Hematopoietic multipotent progenitor cell treated with erythropoietin and hydrocortisone succinate and interleukin-3 and kit ligand, for 8 days (in vitro differentiated cells): ENCODE measurements around the gene RUNX2.

Experiments used
- DNase-seq: peaks from one replicate; pipeline ENCODE4 v3.0.0-alpha.2; 2015

The RUNX2 gene

DNA sequence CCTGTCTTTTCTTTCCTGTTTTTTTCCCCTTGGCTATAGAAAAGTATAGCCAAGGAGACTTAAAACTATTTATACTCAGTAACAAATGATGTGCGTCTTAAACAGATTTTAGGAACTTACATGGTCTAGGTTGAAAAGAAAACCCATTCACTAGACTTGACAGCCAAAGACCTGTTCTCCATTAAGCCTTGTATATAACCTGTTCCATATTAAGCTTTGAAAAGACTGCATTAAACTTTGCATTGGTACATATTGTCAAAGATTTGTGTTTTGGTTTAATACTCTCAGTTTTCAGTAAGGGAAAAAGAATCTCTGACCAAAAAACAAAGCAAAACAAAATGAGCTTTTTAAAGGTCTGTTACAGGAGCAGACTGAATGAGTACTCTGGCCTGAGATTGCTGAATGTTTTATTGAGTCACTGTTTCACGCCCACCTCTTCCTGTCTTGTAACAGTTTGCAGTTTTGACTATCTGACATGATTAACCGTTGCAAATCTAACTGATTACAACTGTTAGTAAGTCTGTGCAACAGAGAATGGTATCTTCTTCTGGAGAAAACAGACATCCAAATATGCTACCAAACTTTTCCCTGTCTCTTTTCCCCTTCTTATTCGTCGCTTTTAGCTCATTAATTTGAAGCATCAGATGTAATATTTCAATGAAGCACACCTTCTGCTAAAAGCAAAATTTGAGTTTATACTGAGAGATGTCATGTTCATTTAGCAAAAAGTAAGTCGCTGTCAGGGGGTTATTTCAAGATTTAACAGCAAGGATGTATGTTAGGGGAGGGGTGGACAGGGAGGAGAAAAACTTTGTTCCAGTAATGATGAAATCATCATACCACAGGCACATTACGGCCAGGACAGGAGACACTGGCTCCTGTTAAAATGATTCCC, 108.7 kb downstream of the RUNX2 start:
- DNase-seq = peak; percentile 56

DNA sequence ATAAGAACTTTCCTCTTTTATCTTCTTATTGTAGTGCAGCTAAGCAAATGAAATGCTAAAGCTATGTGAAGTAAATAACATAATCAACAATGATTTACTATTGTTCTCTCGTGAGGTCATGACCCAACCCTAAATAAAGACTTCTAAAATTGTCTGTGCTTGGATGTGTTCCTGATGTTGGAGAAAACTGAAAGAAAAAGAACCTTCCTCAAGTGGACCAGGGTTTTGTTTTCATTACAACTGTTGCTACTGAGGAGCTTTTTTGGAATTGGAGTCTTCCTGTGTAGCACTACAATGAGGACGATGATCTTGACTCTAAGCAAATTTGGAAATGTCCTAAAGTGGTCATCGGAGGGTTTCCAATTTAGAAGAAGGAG, 109.3 kb downstream of the RUNX2 start:
- DNase-seq = no peak

DNA sequence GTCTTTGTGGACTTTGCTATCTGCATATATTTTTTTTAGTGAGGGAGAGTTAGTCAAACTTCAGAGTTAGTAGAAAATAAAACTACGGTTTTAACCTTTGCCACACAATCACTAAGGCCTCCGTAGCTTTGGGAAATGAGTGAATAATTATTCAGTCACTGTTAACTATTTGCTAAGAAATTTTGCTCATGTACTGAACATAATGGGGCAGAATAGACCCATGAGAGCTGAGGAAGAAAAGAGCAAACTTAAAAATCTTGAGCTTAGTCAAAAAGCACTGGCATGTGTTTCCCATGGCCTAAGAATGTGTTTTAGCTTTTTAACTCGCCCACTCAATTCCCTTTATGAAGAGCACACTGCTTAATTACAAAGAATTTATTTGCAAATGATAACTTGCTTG, 110.0 kb downstream of the RUNX2 start:
- DNase-seq = no peak

DNA sequence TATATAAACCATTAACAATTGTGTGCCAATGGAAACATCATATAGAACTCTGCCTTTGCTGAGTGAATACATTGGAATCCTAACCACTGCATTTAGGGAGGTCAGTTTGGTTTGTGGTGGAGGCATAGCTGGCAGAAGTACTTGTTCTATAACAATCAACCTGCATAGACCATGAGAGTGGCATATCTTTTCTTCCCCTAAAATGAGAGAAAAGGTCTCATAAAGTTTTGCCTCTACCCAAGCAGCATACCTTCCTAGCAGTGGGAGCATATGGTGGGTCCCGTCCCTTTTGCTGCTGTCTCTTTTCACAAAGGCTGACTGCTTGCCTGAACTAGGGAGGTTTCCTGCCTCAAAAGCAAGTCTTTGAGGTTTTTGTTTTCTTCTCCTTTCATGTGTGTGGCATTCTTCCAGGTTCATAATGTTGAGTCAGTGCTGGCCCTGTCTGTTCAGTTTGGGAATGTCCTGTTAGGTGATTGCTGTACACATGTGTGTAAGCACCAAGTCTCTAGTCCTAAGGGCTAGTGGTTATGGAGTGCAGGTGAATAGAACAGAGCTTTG, 110.8 kb downstream of the RUNX2 start:
- no peak for DNase-seq

DNA sequence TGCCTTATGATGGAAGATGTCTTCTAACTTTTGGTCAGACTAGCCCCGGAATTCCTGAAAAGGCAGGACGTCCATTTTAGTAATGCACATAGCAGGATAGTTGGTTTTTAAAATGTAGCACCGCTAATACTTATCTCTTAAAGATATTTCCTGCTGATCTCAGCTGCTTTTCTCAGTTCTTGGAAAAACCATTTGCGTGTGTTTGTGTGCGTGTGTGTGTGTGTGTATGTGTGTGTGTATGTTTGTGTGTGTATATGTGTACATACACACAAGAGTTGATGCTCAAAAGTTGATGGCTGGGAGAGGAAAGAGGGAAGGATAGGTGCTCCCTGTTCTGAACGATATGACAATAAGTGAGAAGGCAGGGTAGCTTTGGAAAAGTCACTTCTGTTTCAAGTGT, 111.3 kb downstream of the RUNX2 start:
- no peak for DNase-seq

DNA sequence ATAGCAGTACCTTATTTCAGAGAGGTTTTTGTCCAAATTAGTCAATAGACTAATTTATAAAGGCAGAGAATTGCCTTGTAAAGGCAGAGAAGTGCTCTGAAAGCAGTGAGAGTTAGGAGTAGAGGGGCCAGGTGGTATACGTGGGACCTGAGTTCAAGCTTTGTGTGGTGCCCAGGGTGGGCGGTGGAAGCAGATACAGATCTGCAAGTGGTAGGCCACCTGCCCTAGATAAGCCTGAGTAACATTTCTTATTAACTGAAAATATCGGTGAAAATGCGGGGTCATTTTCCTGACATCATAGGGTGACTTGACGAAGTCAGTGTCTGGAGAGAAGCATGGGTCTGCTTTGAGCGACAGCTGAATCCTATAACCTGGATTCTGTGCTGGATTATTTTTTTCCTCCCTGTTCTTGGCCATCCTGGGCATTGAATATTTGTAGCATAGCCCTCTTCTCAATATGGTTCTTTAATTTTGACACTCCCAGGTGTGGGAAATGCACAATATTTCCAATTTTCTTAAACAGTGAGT, 111.8 kb downstream of the RUNX2 start:
- DNase-seq = no peak

DNA sequence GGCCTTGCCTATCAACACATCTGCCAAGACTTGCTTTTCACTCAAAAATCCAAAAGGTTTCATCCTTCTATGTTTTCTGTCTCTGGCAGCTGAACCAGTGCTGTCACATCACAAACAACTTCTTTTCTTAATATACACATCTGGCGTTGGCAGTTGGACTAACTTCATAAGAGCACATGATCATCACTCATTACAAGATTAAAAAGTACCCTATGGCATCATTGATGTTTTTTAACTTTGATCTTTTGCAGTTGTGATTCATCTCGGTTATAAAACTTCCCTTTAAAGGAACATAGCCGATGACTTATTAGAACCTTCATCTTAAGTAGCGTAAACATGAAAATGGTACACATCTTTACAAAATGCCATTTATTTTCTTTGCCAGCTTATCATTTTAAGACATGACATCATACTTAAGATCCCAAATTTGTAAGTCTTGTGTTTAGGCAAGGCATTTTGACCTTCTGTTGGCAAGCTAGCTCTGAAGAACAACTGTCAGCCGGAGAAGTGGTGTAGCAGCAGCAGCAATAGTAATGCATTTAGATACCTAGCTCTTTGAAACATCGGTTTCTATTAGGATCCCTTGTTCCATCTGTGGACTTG, 113.8 kb downstream of the RUNX2 start:
- DNase-seq = no peak

DNA sequence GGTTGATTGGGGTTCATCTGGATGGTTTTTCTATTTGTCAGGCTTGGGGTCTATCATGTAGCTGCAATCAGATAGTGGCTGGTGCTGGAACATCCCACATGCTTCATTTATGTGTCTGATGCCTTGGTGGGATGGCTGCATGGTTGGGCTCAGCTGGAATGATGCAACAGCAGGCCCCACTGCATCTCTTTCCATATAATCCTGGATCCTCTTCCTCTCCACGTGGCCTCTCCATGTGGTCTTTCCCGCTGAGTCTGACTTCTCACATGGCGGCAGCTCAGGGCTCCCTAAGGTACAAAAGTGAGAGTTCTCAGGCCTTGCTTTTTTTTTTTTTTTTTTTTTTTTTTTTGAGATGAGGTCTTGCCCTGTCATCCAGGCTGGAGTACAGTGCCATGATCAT, 114.6 kb downstream of the RUNX2 start:
- DNase-seq = no peak

DNA sequence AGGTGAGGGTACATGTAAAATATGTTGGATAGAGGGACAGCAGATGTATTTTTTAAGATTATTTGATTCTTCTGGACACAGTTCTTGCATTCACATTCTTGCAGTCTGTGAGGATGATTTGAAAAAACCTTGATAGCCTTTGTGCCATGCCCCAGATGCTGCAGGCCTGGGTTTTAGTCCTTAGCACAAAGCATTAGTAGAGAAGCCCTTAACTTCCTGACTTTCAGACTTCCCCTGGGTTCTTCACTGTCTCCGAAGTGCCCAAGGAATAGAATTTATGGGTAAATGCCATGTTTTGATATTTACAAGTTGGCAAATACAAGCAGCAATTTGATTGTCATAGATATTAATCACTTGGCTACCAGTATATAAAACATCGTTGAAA, 117.2 kb downstream of the RUNX2 start:
- no peak for DNase-seq

DNA sequence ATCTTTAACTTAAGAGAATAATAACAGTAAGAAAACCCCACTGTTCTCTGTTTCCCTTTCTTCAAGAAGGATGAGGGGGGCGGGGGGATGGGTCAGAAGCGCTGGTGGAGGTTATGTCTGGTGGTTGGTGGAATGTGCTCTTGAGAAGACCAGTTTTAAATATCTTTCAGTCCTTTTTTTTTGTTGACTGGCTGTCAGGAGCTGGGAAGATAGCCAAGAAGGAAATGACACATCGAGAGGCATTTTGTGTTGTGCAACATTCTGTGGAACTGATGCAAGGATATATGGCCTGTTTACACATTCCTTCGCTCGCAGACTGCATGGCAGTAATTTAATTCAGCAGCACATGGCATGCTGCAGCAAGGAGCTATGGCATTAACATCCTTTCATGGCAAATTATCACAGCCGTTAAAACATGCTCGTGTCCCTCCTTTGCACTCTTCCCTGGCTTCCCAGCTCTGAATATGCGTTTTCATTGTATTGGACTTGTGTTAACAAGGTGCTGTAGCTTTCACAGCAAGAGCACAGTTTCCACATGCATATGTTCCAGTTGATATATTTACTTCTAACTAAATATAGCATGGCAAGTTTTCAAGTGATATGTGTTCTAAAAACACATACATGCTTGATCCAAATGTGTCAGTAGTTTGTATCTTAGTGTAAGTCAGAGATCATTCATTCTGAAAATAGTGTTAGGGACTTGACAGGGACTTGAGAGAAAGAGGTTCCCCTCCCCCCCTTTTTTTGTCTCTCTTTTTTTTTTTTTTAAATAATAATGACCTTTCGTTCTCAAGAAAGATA, 117.8 kb downstream of the RUNX2 start:
- DNase-seq = peak; percentile 87

DNA sequence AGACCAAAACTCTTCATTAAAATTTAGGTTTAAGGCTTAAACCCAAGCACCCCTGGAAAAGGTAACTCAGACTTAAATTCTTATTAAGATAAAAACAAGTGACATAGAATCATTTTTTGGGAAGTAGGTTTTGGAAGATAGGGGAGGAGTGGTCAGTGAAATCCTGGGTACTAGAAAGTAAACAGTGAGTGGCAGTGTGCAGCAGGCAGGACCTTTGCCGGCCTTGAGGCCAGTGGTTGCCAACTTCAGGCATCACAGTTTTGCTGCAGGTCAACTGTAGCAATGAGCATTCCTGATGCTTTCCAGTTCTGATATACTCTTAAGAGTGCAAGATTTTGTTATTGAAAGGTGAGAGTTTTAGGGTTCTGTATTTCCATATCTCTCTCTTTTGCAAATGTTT, 118.9 kb downstream of the RUNX2 start:
- no peak for DNase-seq

DNA sequence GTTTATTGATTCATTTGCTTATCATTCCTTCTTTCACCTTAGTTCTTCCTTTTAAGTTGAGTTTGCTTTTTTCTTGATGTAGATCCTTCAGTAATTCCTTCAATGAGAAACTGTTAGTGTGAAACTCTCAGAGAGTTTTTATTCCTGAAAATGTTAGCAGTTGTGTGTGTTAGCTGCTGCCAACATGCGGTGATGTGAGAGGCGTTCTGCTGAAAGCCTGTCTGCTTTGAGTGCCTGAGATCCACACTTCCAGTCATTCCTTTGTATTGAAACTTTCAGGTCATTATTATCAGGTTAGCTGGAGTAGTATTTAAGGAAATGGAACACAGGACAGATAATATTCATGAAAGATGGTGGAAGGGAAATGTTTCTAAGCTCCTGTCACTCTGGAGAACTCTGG, 119.6 kb downstream of the RUNX2 start:
- DNase-seq = no peak

DNA sequence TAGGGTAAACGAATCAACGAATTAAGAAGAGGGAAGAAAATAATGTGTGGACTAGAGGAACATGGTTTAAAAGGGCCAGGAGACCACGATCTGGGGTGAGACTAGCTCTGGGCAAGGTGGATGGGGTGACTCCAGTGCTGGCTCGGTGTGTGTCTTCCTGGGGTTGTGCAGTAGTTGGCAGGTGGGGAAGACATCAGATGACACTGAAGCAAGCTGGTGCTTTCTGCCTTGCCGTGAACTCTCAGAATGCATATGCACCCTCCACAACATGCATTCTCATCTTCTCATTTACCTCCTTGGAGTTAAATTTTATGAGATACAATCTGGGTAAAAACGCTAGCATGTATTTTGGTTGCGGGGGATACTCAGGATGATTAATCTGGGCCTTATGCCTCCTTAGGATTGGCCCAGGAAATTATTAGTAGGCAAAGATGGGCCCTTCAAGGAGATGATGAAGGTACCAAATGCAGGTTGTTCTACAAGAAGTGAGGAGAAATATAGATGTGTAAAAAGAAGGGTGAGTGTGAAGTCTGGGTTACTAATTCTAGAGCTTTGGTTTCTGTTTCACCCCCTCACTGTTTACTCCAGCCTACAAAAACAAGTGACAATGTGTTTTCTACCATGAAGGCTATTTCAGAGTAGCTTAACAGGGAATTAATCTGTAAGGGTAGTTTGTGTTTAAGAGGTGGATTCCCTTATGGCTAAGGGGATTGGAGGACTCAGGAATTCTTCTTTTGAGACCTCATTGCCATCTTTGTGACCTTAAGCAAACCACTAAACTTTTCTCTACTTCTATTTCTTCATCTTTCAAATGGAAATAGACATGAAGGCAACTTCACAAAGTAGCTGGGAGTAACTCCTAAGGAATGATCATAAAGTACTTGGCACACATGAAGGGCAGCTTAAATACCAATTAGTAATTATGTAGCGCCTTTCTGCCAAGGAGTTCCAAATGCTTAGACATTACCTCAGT, 120.6 kb downstream of the RUNX2 start:
- no peak for DNase-seq

DNA sequence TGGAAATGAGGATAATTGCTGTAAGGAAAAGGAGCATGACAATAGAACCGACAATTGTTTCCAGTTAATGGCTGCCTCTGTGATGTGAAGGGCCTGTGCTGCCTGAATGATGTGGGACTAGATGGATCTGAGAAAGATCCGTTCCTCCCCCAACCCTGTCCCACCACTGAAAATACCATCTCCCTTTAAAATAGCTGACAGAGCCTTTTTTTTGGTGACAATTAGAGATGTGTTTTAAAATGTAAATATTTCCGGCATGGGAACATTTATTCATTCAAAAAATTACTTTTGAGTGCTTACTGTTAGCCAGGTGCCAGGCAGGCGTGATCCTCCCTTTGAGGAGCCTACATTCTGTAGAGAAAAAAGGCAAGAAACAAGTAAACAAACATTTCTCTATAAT, 122.0 kb downstream of the RUNX2 start:
- DNase-seq = no peak

DNA sequence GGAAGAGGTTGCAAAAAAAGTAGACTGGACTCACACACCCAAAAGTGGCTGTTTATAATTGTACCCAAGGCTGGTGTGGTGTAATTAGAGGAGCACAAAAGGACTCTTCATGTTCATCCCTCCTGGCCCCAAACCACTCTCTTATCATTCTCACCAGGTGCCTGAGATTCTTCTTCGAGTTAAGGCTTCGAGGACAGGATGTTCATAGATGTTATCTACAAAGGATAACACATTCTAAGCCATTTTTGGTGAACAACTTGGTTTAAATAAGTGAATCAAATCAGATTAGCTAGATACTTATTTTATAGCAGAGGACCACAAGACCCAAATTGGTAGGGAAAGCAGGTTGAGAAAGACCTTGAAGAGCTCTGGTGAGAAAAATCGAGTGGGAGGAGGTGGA, 122.7 kb downstream of the RUNX2 start:
- DNase-seq = no peak

DNA sequence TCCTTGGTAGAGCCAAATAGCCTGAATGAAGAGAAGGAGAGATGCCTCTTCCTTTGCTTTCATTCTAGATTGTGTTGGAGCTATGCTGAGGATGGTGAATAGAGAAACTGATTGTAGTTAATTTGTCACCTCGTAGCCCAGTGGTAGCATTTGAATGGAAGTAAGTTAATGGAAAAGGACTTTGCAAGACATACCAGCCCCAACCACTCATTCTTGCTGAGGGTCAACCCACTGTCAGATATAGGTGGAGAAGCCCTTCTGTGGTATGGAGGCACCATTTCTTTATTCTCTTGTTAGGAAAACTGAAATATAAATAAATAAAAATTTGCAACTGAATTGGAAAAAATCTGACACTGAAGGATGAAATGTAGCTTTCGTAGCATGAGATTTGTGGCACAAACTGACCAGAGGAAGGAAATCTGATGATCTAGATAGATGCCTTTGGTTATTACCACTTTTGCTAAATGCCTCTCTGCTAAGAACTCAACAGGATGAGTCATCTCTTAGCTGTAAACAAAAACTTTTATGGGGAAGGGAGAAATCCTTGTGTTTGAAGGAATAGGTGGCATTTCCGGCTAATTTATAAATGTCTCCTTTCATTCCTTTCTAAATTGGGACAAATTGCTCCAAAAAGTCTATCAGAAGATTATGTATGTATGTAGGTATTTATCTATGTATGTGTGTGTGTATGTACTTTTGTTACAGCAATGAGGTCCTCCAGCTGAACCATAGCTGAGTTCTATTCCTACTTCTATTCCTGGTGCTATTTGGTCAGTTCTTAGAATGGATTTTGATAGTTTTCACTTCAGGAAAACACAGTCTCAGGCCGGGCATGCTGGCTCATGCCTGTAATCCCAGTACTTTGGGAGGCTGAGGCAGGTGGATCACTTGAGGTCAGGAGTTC, 126.1 kb downstream of the RUNX2 start:
- DNase-seq = no peak

DNA sequence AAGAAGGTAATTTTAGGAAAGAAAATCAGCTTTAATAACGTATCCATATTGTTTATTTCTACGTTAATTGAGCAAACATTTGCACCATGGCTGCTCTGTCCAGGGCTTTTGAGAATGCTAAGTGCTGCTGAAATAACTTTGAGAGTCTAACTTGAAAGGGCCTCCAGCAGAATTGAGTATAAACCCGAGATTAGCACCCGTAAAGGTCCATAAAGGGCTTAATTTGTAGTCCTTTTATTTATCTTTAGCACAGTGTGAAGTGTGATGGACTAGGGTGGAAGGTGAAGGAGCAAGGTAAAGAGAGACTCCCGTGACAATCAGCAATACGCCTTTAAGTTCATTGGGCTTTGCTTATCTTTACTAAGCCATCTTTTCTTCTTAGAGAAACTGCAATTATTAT, 127.3 kb downstream of the RUNX2 start:
- DNase-seq = no peak

DNA sequence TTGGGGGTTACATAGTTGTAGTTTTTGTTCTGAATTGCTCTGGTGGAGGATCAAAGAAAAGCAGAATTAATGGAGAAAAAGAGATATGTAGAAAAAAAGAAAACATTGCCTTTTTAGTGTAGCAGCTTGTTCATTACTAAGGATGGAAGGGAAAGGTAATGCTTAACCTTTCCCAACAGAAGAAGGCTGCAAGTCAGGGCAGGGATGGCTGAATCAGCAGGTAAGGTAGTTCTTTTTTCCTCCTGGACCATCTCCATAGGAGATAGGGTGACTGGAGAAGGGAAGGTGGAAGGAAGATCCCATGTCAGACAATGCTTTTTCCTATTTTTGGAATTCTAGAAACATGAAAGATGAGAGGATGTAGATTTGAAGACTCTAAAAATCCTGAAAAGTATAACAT, 129.0 kb downstream of the RUNX2 start:
- DNase-seq = no peak

DNA sequence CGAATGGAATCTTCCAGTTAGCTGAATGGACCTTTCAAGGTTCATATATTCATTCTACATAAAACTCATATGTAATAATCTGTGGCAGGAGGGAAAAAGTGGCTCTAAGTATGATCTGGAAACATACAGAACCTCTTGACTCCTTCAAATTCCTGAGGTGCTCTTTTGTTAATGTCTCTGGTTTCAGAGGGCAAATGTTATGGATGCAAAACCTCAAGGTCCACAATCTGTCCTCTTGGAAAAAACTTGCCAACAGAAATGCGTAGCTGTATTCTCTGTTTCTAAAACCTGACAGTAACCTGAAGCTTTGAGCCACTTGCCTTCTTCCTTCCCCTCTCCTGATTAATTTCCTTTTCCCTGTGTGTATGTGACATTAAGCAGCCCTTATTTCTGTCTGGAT, 130.5 kb downstream of the RUNX2 start:
- no peak for DNase-seq

DNA sequence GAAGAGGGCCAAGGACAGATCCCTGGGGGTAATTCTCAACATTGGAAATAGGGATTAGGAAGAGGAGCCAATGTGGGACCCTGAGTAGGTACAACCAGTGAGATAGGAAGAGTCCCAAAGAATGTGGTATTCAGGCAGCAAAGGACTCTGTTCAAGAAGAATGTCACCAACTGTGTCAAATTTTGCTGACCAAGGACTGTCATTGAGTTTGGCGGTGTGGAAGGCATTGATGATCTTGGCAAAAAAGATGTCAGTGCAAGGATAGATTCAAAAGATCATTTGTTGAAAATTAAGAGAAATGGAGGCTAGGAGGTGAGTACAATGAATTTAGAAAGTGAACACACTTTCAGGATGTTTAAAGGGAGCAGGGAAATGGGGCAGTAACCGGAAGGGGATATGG, 132.0 kb downstream of the RUNX2 start:
- no peak for DNase-seq

DNA sequence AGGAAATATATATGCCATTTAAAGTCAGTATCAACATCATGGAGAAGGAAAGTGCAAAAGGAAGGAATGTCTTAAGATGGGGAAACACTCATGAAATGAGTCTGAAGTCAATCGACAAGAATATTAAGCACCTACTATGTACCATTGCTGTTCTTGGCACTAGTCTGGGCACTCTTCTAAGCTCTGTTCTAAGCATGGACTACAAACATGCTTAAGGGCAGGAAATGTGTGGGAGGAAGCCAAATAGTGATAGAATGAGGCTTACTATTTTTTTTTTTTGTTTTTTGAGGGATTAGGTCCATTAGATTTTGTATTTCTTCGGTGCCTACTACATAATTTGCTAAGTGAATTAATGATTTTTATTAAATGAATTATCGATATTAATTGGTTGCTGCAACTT, 133.4 kb downstream of the RUNX2 start:
- no peak for DNase-seq
